IMR-90 (cell line): ENCODE measurements around the gene HGF. TPM values are rescaled to one million over a fixed set of nuclear protein-coding genes. Genes with fewer than 3 reads are reported as not detected.

Experiments
- ATAC-seq: fragments of 200-7000 bp; cut with Tn5 transposase; 2 replicates; pipeline ENCODE4 v1.9.1; 2020; ENCODE audit warnings: low read depth, mild to moderate bottlenecking, moderate library complexity
- BruUV-seq: library from RNA; stranded (reverse); fragments of 400-500 nt; replicated peaks from 2 replicates; lab custom pipeline; 2021; lab: Mats Ljungman, UMichigan
- CTCF ChIA-PET: fragments of 300-600 bp; formaldehyde crosslinking; extraction: SDS; loops from one replicate; lab custom pipeline; 2021; ENCODE audit warnings: antibody characterized with exemption; lab: Yijun Ruan, JAX
- POLR2A ChIA-PET: fragments of 300-600 bp; sonication (Branson Sonifier 250); formaldehyde crosslinking; loops from one replicate; lab custom pipeline; 2022; ENCODE audit warnings: antibody characterized with exemption; ENCODE audit not compliant: unreplicated experiment; lab: Charles Lee
- DNase-seq: peaks from one replicate; pipeline ENCODE4 v3.0.0; 2013
- H2AFZ ChIP-seq: replicated peaks from 2 replicates; pipeline ENCODE3; 2013; ENCODE audit warnings: low read length, mild to moderate bottlenecking; ENCODE audit not compliant: poor library complexity
- H2AK5ac ChIP-seq: 2 replicates; pipeline ENCODE4 v1.6.1; 2013; ENCODE audit warnings: low read depth, low read length, inconsistent platforms
- H2AK9ac ChIP-seq: replicated peaks from 2 replicates; pipeline ENCODE3; 2013; ENCODE audit warnings: mild to moderate bottlenecking, low read depth, low read length, moderate library complexity; ENCODE audit not compliant: poor library complexity
- H2BK120ac ChIP-seq: 2 replicates; pipeline ENCODE4 v1.6.1; 2013; ENCODE audit warnings: low read depth, low read length, inconsistent platforms
- H2BK15ac ChIP-seq: 3 replicates; pipeline ENCODE4 v1.6.1; 2013; ENCODE audit warnings: low read depth, low read length, inconsistent platforms
- H2BK20ac ChIP-seq: 2 replicates; pipeline ENCODE4 v1.6.1; 2013; ENCODE audit warnings: low read depth, mild to moderate bottlenecking, inconsistent platforms, low read length, moderate library complexity
- H2BK5ac ChIP-seq: 2 replicates; pipeline ENCODE4 v1.6.1; 2013; ENCODE audit warnings: mild to moderate bottlenecking, low read depth, low read length, inconsistent platforms; ENCODE audit not compliant: poor library complexity, severe bottlenecking
- H3K14ac ChIP-seq: replicated peaks from 2 replicates; pipeline ENCODE4 v1.6.1; 2013; ENCODE audit warnings: low read depth, low read length, inconsistent platforms
- H3K18ac ChIP-seq: 2 replicates; pipeline ENCODE4 v1.6.1; 2013; ENCODE audit warnings: low read depth, low read length, control low read depth
- H3K23ac ChIP-seq: 2 replicates; pipeline ENCODE4 v1.6.1; 2013; ENCODE audit warnings: low read depth, low read length, inconsistent platforms
- H3K27ac ChIP-seq: 2 replicates; pipeline ENCODE4 v1.5.1; 2013; ENCODE audit warnings: mild to moderate bottlenecking, control low read depth, low read length; ENCODE audit not compliant: insufficient read depth
- H3K27me3 ChIP-seq: 2 replicates; pipeline ENCODE4 v1.6.1; 2013; ENCODE audit warnings: low read length; ENCODE audit not compliant: control insufficient read depth, insufficient read depth
- H3K36me3 ChIP-seq: 2 replicates; pipeline ENCODE4 v1.6.1; 2013; ENCODE audit warnings: low read length, mixed read lengths; ENCODE audit not compliant: control insufficient read depth, insufficient read depth
- H3K4ac ChIP-seq: 2 replicates; pipeline ENCODE4 v1.6.1; 2013; ENCODE audit warnings: low read depth, low read length, inconsistent platforms
- H3K4me1 ChIP-seq: 2 replicates; pipeline ENCODE4 v1.6.1; 2013; ENCODE audit warnings: low read length, mixed read lengths; ENCODE audit not compliant: control insufficient read depth, insufficient read depth
- H3K4me2 ChIP-seq: 2 replicates; pipeline ENCODE4 v1.6.1; 2013; ENCODE audit warnings: low read depth, mild to moderate bottlenecking, control low read depth, low read length, moderate library complexity
- H3K4me3 ChIP-seq: 2 replicates; pipeline ENCODE4 v1.5.1; 2013; ENCODE audit warnings: low read depth, mild to moderate bottlenecking, control low read depth, low read length, moderate library complexity; ENCODE audit not compliant: insufficient read depth
- H3K56ac ChIP-seq: 2 replicates; pipeline ENCODE4 v1.6.1; 2013; ENCODE audit warnings: low read length, inconsistent platforms; ENCODE audit not compliant: insufficient read depth; ENCODE audit errors: extremely low read depth
- H3K79me1 ChIP-seq, 2 experiments: 2 replicates each; pipeline ENCODE4 v1.6.1; 2013; ENCODE audit warnings: low read length in 2 of 2, inconsistent platforms in 1 of 2, low read depth in 1 of 2
- H3K9ac ChIP-seq: 2 replicates; pipeline ENCODE4 v1.6.1; 2013; ENCODE audit warnings: low read depth, low read length, control low read depth
- H3K9me1 ChIP-seq: 2 replicates; pipeline ENCODE4 v1.6.1; 2013; ENCODE audit warnings: low read length, inconsistent platforms; ENCODE audit not compliant: insufficient read depth
- H3K9me3 ChIP-seq: 2 replicates; pipeline ENCODE4 v1.6.1; 2013; ENCODE audit warnings: low read length; ENCODE audit not compliant: control insufficient read depth, insufficient read depth
- H4K20me1 ChIP-seq: 2 replicates; pipeline ENCODE4 v1.6.1; 2013; ENCODE audit warnings: low read length, inconsistent platforms; ENCODE audit not compliant: insufficient read depth
- H4K5ac ChIP-seq: 2 replicates; pipeline ENCODE4 v1.6.1; 2013; ENCODE audit warnings: mild to moderate bottlenecking, low read depth, low read length, control low read depth
- H4K8ac ChIP-seq, 2 experiments: 2 replicates each; pipeline ENCODE4 v1.6.1; 2013; ENCODE audit warnings: low read depth in 2 of 2, low read length in 2 of 2, control low read depth in 1 of 2, inconsistent platforms in 1 of 2
- H4K91ac ChIP-seq: 2 replicates; pipeline ENCODE4 v1.6.1; 2013; ENCODE audit warnings: low read depth, low read length, inconsistent platforms; ENCODE audit not compliant: insufficient read depth
- BHLHE40 ChIP-seq: fragments of 150-350 bp; IDR thresholded peaks from 2 replicates; pipeline ENCODE4 v1.6.1; 2016; ENCODE audit warnings: mild to moderate bottlenecking, low read depth, low read length
- CEBPB ChIP-seq: IDR thresholded peaks from 2 replicates; pipeline ENCODE4 v1.6.1; 2012; ENCODE audit warnings: low read depth, low read length, improper control_type of control experiment
- MAFK ChIP-seq: IDR thresholded peaks from 2 replicates; pipeline ENCODE4 v1.6.1; 2012; ENCODE audit warnings: low read depth, low read length, improper control_type of control experiment
- MAZ ChIP-seq: IDR thresholded peaks from 2 replicates; pipeline ENCODE4 v1.6.1; 2012; ENCODE audit warnings: low read depth, mild to moderate bottlenecking, low read length, improper control_type of control experiment, moderate library complexity, borderline replicate concordance
- MXI1 ChIP-seq: IDR thresholded peaks from 2 replicates; pipeline ENCODE4 v1.6.1; 2012; ENCODE audit warnings: low read depth, mild to moderate bottlenecking, low read length, moderate library complexity, borderline replicate concordance
- RAD21 ChIP-seq: IDR thresholded peaks from 2 replicates; pipeline ENCODE4 v1.6.1; 2012; ENCODE audit warnings: low read length, improper control_type of control experiment
- RCOR1 ChIP-seq: IDR thresholded peaks from 2 replicates; pipeline ENCODE4 v1.6.1; 2012; ENCODE audit warnings: mild to moderate bottlenecking, low read length, improper control_type of control experiment; ENCODE audit not compliant: insufficient replicate concordance
- RFX5 ChIP-seq: IDR thresholded peaks from 2 replicates; pipeline ENCODE4 v1.8.0; 2012; ENCODE audit warnings: low read depth, mild to moderate bottlenecking, low read length, moderate library complexity
- SMC3 ChIP-seq: fragments of 150-350 bp; IDR thresholded peaks from 2 replicates; pipeline ENCODE4 v1.6.1; 2016; ENCODE audit warnings: low read depth, mild to moderate bottlenecking, antibody characterized with exemption, low read length, moderate library complexity
- WGBS, 2 experiments: methylation state at CpG; one replicate each; pipeline versions ENCODE4 v1.1.5 to v1.1.7; 2013; ENCODE audit warnings: missing lambda C conversion rate in 2 of 2; ENCODE audit not compliant: insufficient read length in 1 of 2; ENCODE audit errors: extremely low coverage in 2 of 2; 5-methylcytosine and 5-hydroxymethylcytosine counted together
- dilution Hi-C: fragments of 300-500 bp; cut with HindIII; formaldehyde crosslinking; loops from one replicate; pipeline ENCODE4 v1.14.3; 2018; ENCODE audit warnings: low sequenced_read_pairs; ENCODE audit not compliant: unreplicated experiment
- in situ Hi-C: fragments of 300-500 bp; cut with MboI; formaldehyde crosslinking; loops from 3 replicates; pipeline ENCODE4 v1.14.3; 2019; ENCODE audit warnings: low sequenced_read_pairs, inconsistent platforms, mixed read lengths
- intact Hi-C: fragments of 100-400 bp; cut with micrococcal nuclease; formaldehyde crosslinking; loops from 2 replicates; pipeline ENCODE4 v1.10.0; 2022
- polyA plus RNA-seq, 3 experiments: library from polyadenylated mRNA; depleted of rRNA; stranded (reverse); fragments of >200 nt; gene quantifications; 2 replicates each; pipeline ENCODE4 v1.2.3, GENCODE V29; 2012; ENCODE audit warnings: low replicate concordance in 1 of 3
- total RNA-seq: library from RNA; depleted of rRNA; stranded (reverse); fragments of >200 nt; gene quantifications from 2 replicates; pipeline ENCODE4 v1.2.3, GENCODE V29; 2012
- TF ChIP-seq, protein P1 (sequence below): fragments of 150-350 bp; IDR thresholded peaks from 2 replicates; pipeline ENCODE4 v1.6.1; 2016; ENCODE audit warnings: low read depth, mild to moderate bottlenecking, low read length, moderate library complexity, borderline replicate concordance
- TF ChIP-seq, protein P2 (sequence below): conservative IDR thresholded peaks from 2 replicates; pipeline ENCODE4 v1.5.1; 2012; ENCODE audit warnings: mild to moderate bottlenecking, low read depth, low read length, improper control_type of control experiment
- TF ChIP-seq, protein P3 (sequence below): fragments of 150-350 bp; IDR thresholded peaks from 2 replicates; pipeline ENCODE4 v1.6.1; 2017; ENCODE audit warnings: mild to moderate bottlenecking, antibody characterized with exemption, low read length, low read depth

The HGF gene
- total and polyA plus RNA-seq, 2 of the 4 experiments (the other 2 are of a cell fraction), result 16.8 to 50.9 TPM

DNA sequence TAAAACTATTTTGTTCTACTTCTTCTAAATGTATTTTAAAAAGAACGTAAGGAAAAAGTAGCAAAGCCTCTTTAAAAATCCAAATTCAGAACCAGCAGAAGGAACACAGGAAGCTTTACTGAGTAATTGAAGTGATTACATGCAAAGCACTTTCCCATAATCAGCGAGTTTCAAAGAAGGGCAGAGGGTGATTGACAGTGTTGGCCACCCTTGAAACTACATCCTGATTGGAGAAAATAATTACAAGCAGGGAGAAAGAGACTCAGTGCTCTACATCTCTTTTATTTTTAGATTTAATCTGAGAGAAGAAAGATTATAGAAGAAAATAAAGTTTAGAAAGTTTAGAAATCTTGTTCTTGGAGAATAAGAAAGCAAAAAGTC, 20.3 kb upstream of the HGF start:
- Histone ChIP-seq H3K4me1 (0 out of 2 replicates have a peak, but pooled peaks cover 1% of the 10 kb centered on the region), H2BK5ac (no peak overlapping the region), H3K23ac (no peak overlapping the region), H2AK5ac (no peak overlapping the region), H4K8ac (no peak overlapping the region), H3K36me3 (no peaks in the 10 kb centered on the region), H2BK20ac (no peak overlapping the region; the same call in 1 of the 2 replicates), H3K4me3 (no peak overlapping the region), H3K27me3 (no peaks in the 10 kb centered on the region), H3K18ac (no peak overlapping the region), H4K5ac (no peak overlapping the region), H3K79me1 (no peaks in the 10 kb centered on the region), H3K4me2 (no peak overlapping the region), H3K9ac (no peak overlapping the region; the same call in 1 of the 2 replicates), H3K14ac (no peak overlapping the region; the same call in 1 of the 2 replicates), H2AFZ (no peak overlapping the region), H3K27ac (no peak overlapping the region), H4K20me1 (no peaks in the 10 kb centered on the region), H2AK9ac (no peak overlapping the region), H2BK15ac (no peak overlapping the region), H3K9me3 (no peaks in the 10 kb centered on the region), H4K91ac (no peak overlapping the region), H3K9me1 (no peaks in the 10 kb centered on the region), H3K56ac (no peak overlapping the region), H2BK120ac (no peak overlapping the region), H3K4ac (no peak overlapping the region)
- ChIA-PET CTCF (interaction anchor here (0.5 to 1.3 kb wide), 2 partner anchors 11 to 432 kb away, joined by 5 to 6 read pairs; no protein-coding TSS in a partner anchor), POLR2A (no interaction called here)
- in situ Hi-C loops (no loop called here), intact Hi-C loops (no loop called here), dilution Hi-C loops (no loop called here)
- 0 out of 2 replicates have a peak, but pooled peaks have one; percentile 17 for ATAC-seq
- WGBS, 2 experiments, result no CpG with 5 or more reads among the region's 2 CpGs
- no peak for DNase-seq
- TF ChIP-seq, protein P1, sequence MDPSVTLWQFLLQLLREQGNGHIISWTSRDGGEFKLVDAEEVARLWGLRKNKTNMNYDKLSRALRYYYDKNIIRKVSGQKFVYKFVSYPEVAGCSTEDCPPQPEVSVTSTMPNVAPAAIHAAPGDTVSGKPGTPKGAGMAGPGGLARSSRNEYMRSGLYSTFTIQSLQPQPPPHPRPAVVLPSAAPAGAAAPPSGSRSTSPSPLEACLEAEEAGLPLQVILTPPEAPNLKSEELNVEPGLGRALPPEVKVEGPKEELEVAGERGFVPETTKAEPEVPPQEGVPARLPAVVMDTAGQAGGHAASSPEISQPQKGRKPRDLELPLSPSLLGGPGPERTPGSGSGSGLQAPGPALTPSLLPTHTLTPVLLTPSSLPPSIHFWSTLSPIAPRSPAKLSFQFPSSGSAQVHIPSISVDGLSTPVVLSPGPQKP, result no peak
- TF ChIP-seq CEBPB (no peak), MAZ (no peak), BHLHE40 (no peak), MXI1 (no peak), MAFK (no peak), RAD21 (no peak), SMC3 (no peak), RCOR1 (no peak), RFX5 (no peak)
- TF ChIP-seq, protein P2, sequence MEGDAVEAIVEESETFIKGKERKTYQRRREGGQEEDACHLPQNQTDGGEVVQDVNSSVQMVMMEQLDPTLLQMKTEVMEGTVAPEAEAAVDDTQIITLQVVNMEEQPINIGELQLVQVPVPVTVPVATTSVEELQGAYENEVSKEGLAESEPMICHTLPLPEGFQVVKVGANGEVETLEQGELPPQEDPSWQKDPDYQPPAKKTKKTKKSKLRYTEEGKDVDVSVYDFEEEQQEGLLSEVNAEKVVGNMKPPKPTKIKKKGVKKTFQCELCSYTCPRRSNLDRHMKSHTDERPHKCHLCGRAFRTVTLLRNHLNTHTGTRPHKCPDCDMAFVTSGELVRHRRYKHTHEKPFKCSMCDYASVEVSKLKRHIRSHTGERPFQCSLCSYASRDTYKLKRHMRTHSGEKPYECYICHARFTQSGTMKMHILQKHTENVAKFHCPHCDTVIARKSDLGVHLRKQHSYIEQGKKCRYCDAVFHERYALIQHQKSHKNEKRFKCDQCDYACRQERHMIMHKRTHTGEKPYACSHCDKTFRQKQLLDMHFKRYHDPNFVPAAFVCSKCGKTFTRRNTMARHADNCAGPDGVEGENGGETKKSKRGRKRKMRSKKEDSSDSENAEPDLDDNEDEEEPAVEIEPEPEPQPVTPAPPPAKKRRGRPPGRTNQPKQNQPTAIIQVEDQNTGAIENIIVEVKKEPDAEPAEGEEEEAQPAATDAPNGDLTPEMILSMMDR, result no peak
- TF ChIP-seq, protein P3, sequence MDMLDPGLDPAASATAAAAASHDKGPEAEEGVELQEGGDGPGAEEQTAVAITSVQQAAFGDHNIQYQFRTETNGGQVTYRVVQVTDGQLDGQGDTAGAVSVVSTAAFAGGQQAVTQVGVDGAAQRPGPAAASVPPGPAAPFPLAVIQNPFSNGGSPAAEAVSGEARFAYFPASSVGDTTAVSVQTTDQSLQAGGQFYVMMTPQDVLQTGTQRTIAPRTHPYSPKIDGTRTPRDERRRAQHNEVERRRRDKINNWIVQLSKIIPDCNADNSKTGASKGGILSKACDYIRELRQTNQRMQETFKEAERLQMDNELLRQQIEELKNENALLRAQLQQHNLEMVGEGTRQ, result no peak
- no TSS peak for BruUV-seq
